NCI-H128 (cell line): Measurements from ENCODE around the gene CPB2.

Source experiments
- DNase-seq: peaks from one replicate; lab custom pipeline; 2025; ENCODE audit not compliant: unreplicated experiment; lab: John Stamatoyannopoulos, UW

The CPB2 gene

GRCh38 chr13:46006688-46007452 lies 98.0 kb downstream of the CPB2 start:
- DNase-seq, result no peak

DNA sequence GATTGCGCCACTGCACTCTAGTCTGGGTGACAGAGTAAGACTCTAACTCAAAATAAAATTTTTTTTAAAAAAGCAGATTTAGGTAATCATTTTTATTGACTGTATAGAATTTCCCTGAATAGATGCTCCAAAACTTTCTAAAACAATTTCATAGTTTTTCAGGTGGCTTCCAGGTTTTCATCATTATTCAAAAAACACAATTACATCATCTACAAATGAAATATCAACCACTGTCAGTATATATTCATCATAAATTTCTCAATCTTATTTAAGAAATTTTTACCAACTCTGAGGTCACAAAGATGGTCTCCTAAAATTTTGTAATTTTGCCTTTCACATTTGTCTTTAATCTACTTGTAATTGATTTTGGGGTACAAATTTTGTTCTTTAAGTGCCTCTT lies 100.3 kb downstream of the CPB2 start:
- DNase-seq, result no peak
